Neuronal stem cell (in vitro differentiated cells): Measurements from ENCODE around the gene PRSS12.

Experiments
- DNase-seq: peaks from one replicate; pipeline ENCODE4 v3.0.0-alpha.2; 2013; ENCODE audit warnings: low spot score
- H2AFZ ChIP-seq: one replicate; pipeline ENCODE4 v1.6.1; 2013; ENCODE audit warnings: mild to moderate bottlenecking, low read length, inconsistent platforms
- H2AK5ac ChIP-seq: 2 replicates; pipeline ENCODE4 v1.6.1; 2013; ENCODE audit warnings: low read depth, mild to moderate bottlenecking, inconsistent platforms, low read length, moderate library complexity, mixed read lengths
- H2BK120ac ChIP-seq: 2 replicates; pipeline ENCODE4 v1.6.1; 2013; ENCODE audit warnings: low read depth, mild to moderate bottlenecking, inconsistent platforms, low read length, moderate library complexity, mixed read lengths
- H2BK12ac ChIP-seq: one replicate; pipeline ENCODE4 v1.6.1; 2013; ENCODE audit warnings: low read length, inconsistent platforms
- H2BK15ac ChIP-seq: 2 replicates; pipeline ENCODE4 v1.6.1; 2013; ENCODE audit warnings: mild to moderate bottlenecking, low read length, inconsistent platforms, mixed read lengths
- H2BK5ac ChIP-seq: one replicate; pipeline ENCODE4 v1.6.1; 2013; ENCODE audit warnings: inconsistent platforms, mild to moderate bottlenecking, low read length, moderate library complexity
- H3K14ac ChIP-seq: one replicate; pipeline ENCODE4 v1.6.1; 2013; ENCODE audit warnings: low read length, inconsistent platforms
- H3K18ac ChIP-seq: 2 replicates; pipeline ENCODE4 v1.6.1; 2013; ENCODE audit warnings: low read length, inconsistent platforms
- H3K23ac ChIP-seq: 2 replicates; pipeline ENCODE4 v1.6.1; 2013; ENCODE audit warnings: low read depth, mild to moderate bottlenecking, mixed read lengths, low read length, inconsistent platforms; ENCODE audit not compliant: poor library complexity
- H3K27ac ChIP-seq: replicated peaks from 3 replicates; pipeline ENCODE4 v1.5.1; 2013; ENCODE audit warnings: low read length, inconsistent platforms
- H3K27me3 ChIP-seq, 3 experiments: 2 replicates each; pipeline ENCODE4 v1.6.1; 2013; ENCODE audit warnings: low read length in 3 of 3, mild to moderate bottlenecking in 2 of 3, inconsistent platforms in 1 of 3, low read depth in 1 of 3, mixed read lengths in 1 of 3, moderate library complexity in 1 of 3; ENCODE audit not compliant: control insufficient read depth in 3 of 3, insufficient read depth in 3 of 3
- H3K36me3 ChIP-seq, 2 donors: replicated peaks in 1 of 2; 2 replicates each; pipeline ENCODE4 v1.6.1; 2013; ENCODE audit warnings: low read length in 2 of 2; ENCODE audit not compliant: control insufficient read depth in 2 of 2, insufficient read depth in 2 of 2
- H3K4ac ChIP-seq: 2 replicates; pipeline ENCODE4 v1.6.1; 2013; ENCODE audit warnings: inconsistent platforms, mild to moderate bottlenecking, low read length, moderate library complexity
- H3K4me1 ChIP-seq, 2 donors: 1 replicate in 1 of 2; 2 replicates in 1 of 2; pipeline ENCODE4 v1.6.1; 2013; ENCODE audit warnings: low read length in 2 of 2, low read depth in 1 of 2; ENCODE audit not compliant: control insufficient read depth in 2 of 2, insufficient read depth in 1 of 2
- H3K4me2 ChIP-seq: one replicate; pipeline ENCODE4 v1.6.1; 2013; ENCODE audit warnings: mild to moderate bottlenecking, low read length, inconsistent platforms; ENCODE audit not compliant: insufficient read depth, poor library complexity, severe bottlenecking
- H3K4me3 ChIP-seq, 2 donors: 2 replicates each; pipeline ENCODE4 v1.5.1; 2013; ENCODE audit warnings: low read length in 2 of 2, mild to moderate bottlenecking in 2 of 2, inconsistent platforms in 1 of 2, moderate library complexity in 1 of 2
- H3K79me1 ChIP-seq: one replicate; pipeline ENCODE4 v1.6.1; 2013; ENCODE audit warnings: low read depth, mild to moderate bottlenecking, inconsistent platforms, low read length, moderate library complexity
- H3K9ac ChIP-seq: one replicate; pipeline ENCODE4 v1.6.1; 2013; ENCODE audit warnings: mild to moderate bottlenecking, low read depth, low read length, inconsistent platforms; ENCODE audit not compliant: poor library complexity
- H3K9me3 ChIP-seq, 2 donors: replicated peaks in 1 of 2; 2 replicates each; pipeline versions ENCODE3 to v1.6.1; 2013; ENCODE audit warnings: low read length in 2 of 2, mild to moderate bottlenecking in 2 of 2, inconsistent platforms in 1 of 2, low read depth in 1 of 2, mixed read lengths in 1 of 2, moderate library complexity in 1 of 2; ENCODE audit not compliant: control insufficient read depth in 2 of 2, insufficient read depth in 1 of 2
- H4K8ac ChIP-seq: one replicate; pipeline ENCODE4 v1.6.1; 2013; ENCODE audit warnings: low read depth, mild to moderate bottlenecking, inconsistent platforms, low read length, moderate library complexity
- H4K91ac ChIP-seq: one replicate; pipeline ENCODE4 v1.6.1; 2013; ENCODE audit warnings: low read length, low read depth, mild to moderate bottlenecking, inconsistent platforms; ENCODE audit not compliant: poor library complexity
- WGBS, 2 donors: extraction: QIAGEN DNeasy Blood & Tissue Kit; methylation state at CpG; one replicate each; pipeline ENCODE4 v1.1.7; 2013; ENCODE audit warnings: missing lambda C conversion rate in 2 of 2, mixed read lengths in 1 of 2; ENCODE audit not compliant: insufficient read length in 2 of 2, insufficient replicate concordance in 1 of 2; ENCODE audit errors: extremely low coverage in 2 of 2; 5-methylcytosine and 5-hydroxymethylcytosine counted together

Gene PRSS12

DNA sequence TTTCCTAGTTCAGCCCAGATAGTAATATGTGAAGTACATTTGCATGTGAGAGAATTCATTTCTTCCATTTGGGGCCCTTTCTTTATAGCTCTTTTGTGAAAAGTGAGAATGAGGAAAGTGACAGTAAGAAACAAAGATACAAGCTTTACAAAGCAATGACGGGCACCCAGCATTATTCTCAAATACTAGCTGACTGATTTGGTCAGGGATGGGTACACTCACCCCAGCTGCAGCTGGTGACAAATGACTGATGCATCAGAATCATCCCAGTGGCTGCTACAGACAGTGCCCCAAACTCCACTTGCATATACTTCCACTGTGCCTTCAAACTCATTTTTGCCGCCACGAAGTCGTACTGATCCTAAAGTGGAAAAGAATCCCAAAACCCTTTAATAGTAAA is 14.8 kb downstream of the PRSS12 start:
- Histone ChIP-seq H2AFZ (no peak overlapping the region), H2BK15ac (no peak overlapping the region), H4K8ac (no peak overlapping the region), H3K9me3 (no peaks in the 10 kb centered on the region), H3K18ac (no peak overlapping the region), H3K27ac (no peak overlapping the region), H3K14ac (no peak overlapping the region), H3K4me2 (no peak overlapping the region), H3K4ac (no peak overlapping the region), H3K4me1 (peaks cover 0 to 9% of the 10 kb centered on the region in 2 donors), H2BK5ac (no peak overlapping the region), H3K23ac (no peak overlapping the region), H2BK12ac (no peak overlapping the region), H3K36me3 (no peaks in the 10 kb centered on the region), H4K91ac (no peak overlapping the region), H3K9ac (no peak overlapping the region), H2AK5ac (no peak overlapping the region), H3K4me3 (no peak overlapping the region), H3K27me3 (no peaks in the 10 kb centered on the region), H2BK120ac (no peak overlapping the region), H3K79me1 (no peaks in the 10 kb centered on the region)
- WGBS, 2 donors, result no CpG with 5 or more reads among the region's 4 CpGs
- DNase-seq, result no peak

DNA sequence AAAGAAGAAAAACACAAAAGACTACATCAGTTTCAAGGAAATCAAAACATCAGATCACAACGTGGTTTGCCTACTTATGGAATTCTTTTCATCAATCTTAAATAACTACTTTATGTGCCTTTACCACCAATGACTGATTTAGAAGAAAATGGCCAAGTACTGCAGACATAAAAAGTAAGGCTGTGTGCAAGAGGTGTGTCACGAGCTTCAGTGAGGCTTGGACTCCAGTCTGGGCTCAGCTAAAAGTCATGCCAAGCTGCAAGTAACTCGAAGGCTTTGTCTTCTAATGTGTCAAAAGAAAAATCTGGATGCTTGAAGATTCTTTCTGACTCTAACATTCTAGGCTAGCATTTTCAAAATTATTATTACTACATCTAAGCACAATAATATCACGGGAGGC is 17.0 kb downstream of the PRSS12 start:
- WGBS, 2 donors, result no CpG with 5 or more reads among the region's 4 CpGs
- DNase-seq, result no peak
- Histone ChIP-seq H4K91ac (no peak overlapping the region), H3K27ac (no peak overlapping the region), H4K8ac (no peak overlapping the region), H2BK15ac (no peak overlapping the region), H3K18ac (no peak overlapping the region), H3K79me1 (no peaks in the 10 kb centered on the region), H3K4me1 (peaks cover 0 to 9% of the 10 kb centered on the region in 2 donors), H3K4me3 (no peak overlapping the region), H2BK12ac (no peak overlapping the region), H2AFZ (peak overlapping the region; percentile 39), H3K23ac (no peak overlapping the region), H3K4ac (no peak overlapping the region), H2BK5ac (no peak overlapping the region), H3K36me3 (no peaks in the 10 kb centered on the region), H3K27me3 (no peaks in the 10 kb centered on the region), H3K14ac (no peak overlapping the region), H2AK5ac (no peak overlapping the region), H3K4me2 (no peak overlapping the region), H2BK120ac (no peak overlapping the region), H3K9ac (no peak overlapping the region), H3K9me3 (no peaks in the 10 kb centered on the region)

DNA sequence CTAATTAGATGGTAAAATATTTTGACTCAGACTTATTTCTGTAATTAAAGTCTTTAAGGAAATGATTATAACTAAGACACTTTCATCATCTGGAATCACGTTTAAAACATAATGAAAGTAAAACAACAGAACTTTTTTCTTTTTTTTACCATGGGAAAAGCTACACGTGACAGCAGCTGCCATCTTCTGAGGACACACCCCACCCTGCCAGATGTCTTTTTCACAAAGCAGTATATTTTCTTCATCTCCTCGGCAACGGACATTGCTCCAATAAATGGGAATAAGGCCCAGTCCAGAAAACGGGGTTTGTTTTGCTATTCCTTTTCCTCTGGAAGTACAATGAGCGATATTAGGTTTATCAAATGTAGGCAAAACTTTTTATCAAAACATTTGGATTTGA is 17.5 kb downstream of the PRSS12 start:
- Histone ChIP-seq H2AFZ (peak overlapping the region; percentile 39), H3K4ac (no peak overlapping the region)

DNA sequence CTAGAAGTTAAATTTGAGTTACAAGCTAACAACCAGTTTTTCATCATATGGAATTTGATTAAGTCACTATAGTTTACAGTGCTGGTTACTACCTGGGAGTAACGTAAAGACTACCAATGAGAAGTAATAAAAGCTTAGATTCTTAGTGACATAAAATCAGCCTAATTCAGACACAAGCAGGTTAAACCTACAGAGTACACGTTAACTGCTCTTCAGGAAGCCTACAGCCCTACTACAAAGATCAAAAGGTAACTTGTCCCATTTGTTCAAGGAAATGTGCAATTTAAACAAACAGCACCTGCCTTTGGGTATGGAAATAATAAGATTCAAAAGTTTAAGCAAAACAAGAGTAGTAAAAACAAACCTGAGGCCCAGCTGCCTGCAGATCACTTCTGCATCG is 21.5 kb downstream of the PRSS12 start:
- no peaks in the 10 kb centered on the region for H3K27me3 ChIP-seq
- peaks cover 0 to 5% of the 10 kb centered on the region in 2 donors for H3K4me1 ChIP-seq
- H3K36me3 ChIP-seq, result no peaks in the 10 kb centered on the region
- no peak overlapping the region for H4K8ac ChIP-seq
- H3K4me2 ChIP-seq, result no peak overlapping the region
- H3K4ac ChIP-seq, result no peak overlapping the region
- no peak overlapping the region for H3K4me3 ChIP-seq
- H2AFZ ChIP-seq, result no peak overlapping the region
- H3K18ac ChIP-seq, result no peak overlapping the region
- no peak overlapping the region for H4K91ac ChIP-seq
- H3K14ac ChIP-seq, result no peak overlapping the region
- no peak overlapping the region for H2BK15ac ChIP-seq
- no peak for DNase-seq
- no peak overlapping the region for H2AK5ac ChIP-seq
- H2BK120ac ChIP-seq, result no peak overlapping the region
- H3K79me1 ChIP-seq, result no peaks in the 10 kb centered on the region
- no peak overlapping the region for H3K9ac ChIP-seq
- H3K9me3 ChIP-seq, result no peaks in the 10 kb centered on the region
- H2BK12ac ChIP-seq, result no peak overlapping the region
- no peak overlapping the region for H2BK5ac ChIP-seq
- H3K27ac ChIP-seq, result no peak overlapping the region
- no CpG with 5 or more reads among the region's 3 CpGs for WGBS, 2 donors
- H3K23ac ChIP-seq, result no peak overlapping the region

More for the DNA sequence above, 17.5 kb downstream of the PRSS12 start:
- Histone ChIP-seq H3K18ac (no peak overlapping the region), H3K4me2 (no peak overlapping the region), H2BK12ac (no peak overlapping the region), H2BK120ac (no peak overlapping the region), H3K27me3 (no peaks in the 10 kb centered on the region), H2BK15ac (no peak overlapping the region), H4K8ac (no peak overlapping the region), H3K4me1 (peaks cover 0 to 9% of the 10 kb centered on the region in 2 donors), H3K27ac (no peak overlapping the region), H4K91ac (no peak overlapping the region), H2BK5ac (no peak overlapping the region), H3K36me3 (no peaks in the 10 kb centered on the region), H3K4me3 (no peak overlapping the region), H3K9me3 (no peaks in the 10 kb centered on the region), H3K79me1 (no peaks in the 10 kb centered on the region), H3K9ac (no peak overlapping the region), H3K23ac (no peak overlapping the region), H2AK5ac (no peak overlapping the region), H3K14ac (no peak overlapping the region)
- DNase-seq, result no peak
- WGBS, 2 donors, result no CpG with 5 or more reads among the region's 6 CpGs
